Parathyroid adenoma (tissue), 2 donors: Measurements from ENCODE around the gene BICD2.

Experiments
- H2AFZ ChIP-seq: fragments of 300-600 bp; sonication (generic); one replicate; pipeline ENCODE4 v1.7.0; 2017; ENCODE audit warnings: antibody characterized with exemption, mild to moderate bottlenecking
- H3K27ac ChIP-seq: fragments of 300-600 bp; sonication (generic); one replicate; pipeline ENCODE4 v1.7.0; 2017
- H3K27me3 ChIP-seq: fragments of 300-600 bp; sonication (generic); one replicate; pipeline ENCODE4 v1.7.0; 2017; ENCODE audit warnings: low read length; ENCODE audit not compliant: control insufficient read depth, insufficient read depth
- H3K36me3 ChIP-seq: fragments of 300-600 bp; sonication (generic); one replicate; pipeline ENCODE4 v1.7.0; 2017; ENCODE audit warnings: low read length; ENCODE audit not compliant: control insufficient read depth, insufficient read depth
- H3K4me1 ChIP-seq: fragments of 300-600 bp; sonication (generic); one replicate; pipeline ENCODE4 v1.7.0; 2017; ENCODE audit warnings: control low read depth
- H3K4me2 ChIP-seq: fragments of 300-600 bp; sonication (generic); one replicate; pipeline ENCODE4 v1.7.0; 2017; ENCODE audit warnings: low read length
- H3K4me3 ChIP-seq: fragments of 300-600 bp; sonication (generic); one replicate; pipeline ENCODE4 v1.7.0; 2017; ENCODE audit warnings: low read depth, low read length
- H3K79me2 ChIP-seq: fragments of 300-600 bp; sonication (generic); one replicate; pipeline ENCODE4 v1.7.0; 2017; ENCODE audit warnings: control low read depth
- H3K9ac ChIP-seq: fragments of 300-600 bp; sonication (generic); one replicate; pipeline ENCODE4 v1.7.0; 2017; ENCODE audit warnings: mild to moderate bottlenecking
- H3K9me3 ChIP-seq: fragments of 300-600 bp; sonication (generic); one replicate; pipeline ENCODE4 v1.7.0; 2017; ENCODE audit warnings: low read length; ENCODE audit not compliant: control insufficient read depth
- TF ChIP-seq, protein P1 (sequence below): fragments of 300-600 bp; sonication (generic); IDR thresholded peaks from one replicate; pipeline ENCODE4 v1.7.0; 2017; ENCODE audit warnings: antibody characterized with exemption, mild to moderate bottlenecking
- donor health status: primary hyperparathyroidism.

The BICD2 gene

DNA sequence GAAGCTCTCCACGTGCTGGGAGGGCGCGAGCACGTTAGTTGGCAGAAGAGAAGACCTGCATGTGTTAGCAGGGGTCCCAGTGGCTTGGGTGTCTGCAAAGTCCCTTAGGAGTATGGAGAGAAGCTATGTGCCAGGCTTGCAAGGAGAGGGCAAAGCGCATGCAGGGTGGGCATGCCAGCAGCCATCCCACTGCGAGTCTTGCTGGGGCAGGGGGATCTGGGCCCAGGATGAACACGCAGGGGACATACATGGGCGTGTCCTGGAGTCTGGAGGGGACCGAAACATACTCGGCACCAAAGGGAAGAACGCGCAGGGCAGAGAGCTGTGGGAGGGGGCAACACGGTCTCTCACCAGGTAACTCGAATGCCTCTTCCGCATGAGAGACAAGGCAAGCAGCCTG lies 51.1 kb downstream of the BICD2 start:
- Histone ChIP-seq H3K36me3 (no peaks in the 10 kb centered on the region), H3K4me2 (no peak overlapping the region), H3K27ac (no peak overlapping the region)

DNA sequence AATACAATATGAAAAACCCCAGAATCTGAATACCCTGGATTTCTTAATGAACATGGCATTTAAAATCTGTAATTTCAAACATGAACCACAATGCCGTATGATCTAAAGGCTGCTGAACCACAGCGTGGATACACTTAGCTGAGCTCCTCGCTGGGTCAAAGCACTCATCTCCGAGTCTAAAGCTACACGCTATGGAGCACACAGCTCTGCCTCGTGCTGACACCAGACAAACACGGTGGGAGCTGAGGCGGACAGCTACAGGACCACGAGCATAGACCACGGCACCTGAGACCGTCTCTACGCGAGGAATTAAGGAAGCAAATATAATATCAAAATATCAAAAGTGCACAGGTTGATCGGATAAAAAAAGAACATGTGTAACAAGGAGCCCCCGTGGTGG lies 51.9 kb downstream of the BICD2 start:
- TF ChIP-seq, protein P1, sequence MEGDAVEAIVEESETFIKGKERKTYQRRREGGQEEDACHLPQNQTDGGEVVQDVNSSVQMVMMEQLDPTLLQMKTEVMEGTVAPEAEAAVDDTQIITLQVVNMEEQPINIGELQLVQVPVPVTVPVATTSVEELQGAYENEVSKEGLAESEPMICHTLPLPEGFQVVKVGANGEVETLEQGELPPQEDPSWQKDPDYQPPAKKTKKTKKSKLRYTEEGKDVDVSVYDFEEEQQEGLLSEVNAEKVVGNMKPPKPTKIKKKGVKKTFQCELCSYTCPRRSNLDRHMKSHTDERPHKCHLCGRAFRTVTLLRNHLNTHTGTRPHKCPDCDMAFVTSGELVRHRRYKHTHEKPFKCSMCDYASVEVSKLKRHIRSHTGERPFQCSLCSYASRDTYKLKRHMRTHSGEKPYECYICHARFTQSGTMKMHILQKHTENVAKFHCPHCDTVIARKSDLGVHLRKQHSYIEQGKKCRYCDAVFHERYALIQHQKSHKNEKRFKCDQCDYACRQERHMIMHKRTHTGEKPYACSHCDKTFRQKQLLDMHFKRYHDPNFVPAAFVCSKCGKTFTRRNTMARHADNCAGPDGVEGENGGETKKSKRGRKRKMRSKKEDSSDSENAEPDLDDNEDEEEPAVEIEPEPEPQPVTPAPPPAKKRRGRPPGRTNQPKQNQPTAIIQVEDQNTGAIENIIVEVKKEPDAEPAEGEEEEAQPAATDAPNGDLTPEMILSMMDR: no peak
- Histone ChIP-seq H3K9me3 (no peaks in the 10 kb centered on the region), H3K27me3 (no peaks in the 10 kb centered on the region), H2AFZ (no peak overlapping the region), H3K4me3 (no peak overlapping the region), H3K4me2 (no peak overlapping the region), H3K27ac (no peak overlapping the region), H3K79me2 (no peaks in the 10 kb centered on the region), H3K9ac (no peak overlapping the region), H3K36me3 (no peaks in the 10 kb centered on the region), H3K4me1 (no peaks in the 10 kb centered on the region)

More for the DNA sequence above, 51.1 kb downstream of the BICD2 start:
- H3K9me3 ChIP-seq: no peaks in the 10 kb centered on the region
- no peak overlapping the region for H3K9ac ChIP-seq
- TF ChIP-seq, protein P1: no peak
- no peaks in the 10 kb centered on the region for H3K27me3 ChIP-seq
- H3K79me2 ChIP-seq: no peaks in the 10 kb centered on the region
- H3K4me3 ChIP-seq: no peak overlapping the region
- no peak overlapping the region for H2AFZ ChIP-seq
- H3K4me1 ChIP-seq: no peaks in the 10 kb centered on the region

DNA sequence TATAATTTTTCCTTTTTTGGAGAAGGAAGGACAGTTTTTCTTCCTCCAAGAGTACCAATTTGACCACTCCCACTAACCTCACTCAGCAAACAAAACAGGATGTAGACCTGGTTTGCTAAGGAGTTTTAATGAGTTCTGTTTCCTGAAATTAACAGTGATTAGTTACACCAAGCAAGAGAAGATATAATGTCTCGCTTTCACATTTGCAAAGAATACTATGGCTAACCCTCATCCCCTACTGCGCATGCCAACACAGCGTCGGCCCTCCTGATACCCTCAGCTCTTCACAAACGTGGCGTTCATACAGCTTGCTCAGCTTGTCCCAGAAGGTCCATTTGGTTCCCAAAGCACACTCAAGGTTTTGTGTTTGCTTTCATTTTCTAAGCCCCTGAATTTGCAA lies 52.8 kb downstream of the BICD2 start:
- no peaks in the 10 kb centered on the region for H3K36me3 ChIP-seq

DNA sequence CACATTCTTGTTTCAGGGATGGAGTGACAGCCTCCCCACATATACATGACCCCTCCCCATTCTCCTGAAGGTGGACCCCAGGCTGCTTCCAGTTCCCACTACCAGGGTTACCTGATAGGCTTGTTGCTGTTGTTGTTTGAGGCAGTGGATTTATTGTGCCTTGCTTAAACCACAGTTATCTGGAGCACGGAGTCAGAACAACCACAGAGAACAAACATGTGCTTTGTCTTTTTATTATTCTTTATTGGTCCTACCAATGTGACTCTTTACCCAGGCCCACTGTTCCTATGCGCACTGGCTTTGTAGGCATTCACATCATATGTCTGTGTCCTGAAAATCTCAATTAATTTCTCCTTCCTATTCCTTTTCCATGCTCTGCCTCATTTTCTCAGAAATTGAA lies 53.5 kb downstream of the BICD2 start:
- no peak overlapping the region for H2AFZ ChIP-seq
- no peaks in the 10 kb centered on the region for H3K79me2 ChIP-seq
- H3K9ac ChIP-seq: no peak overlapping the region
- H3K4me1 ChIP-seq: no peaks in the 10 kb centered on the region
- TF ChIP-seq, protein P1: no peak
- no peak overlapping the region for H3K4me2 ChIP-seq
- no peaks in the 10 kb centered on the region for H3K27me3 ChIP-seq
- no peak overlapping the region for H3K27ac ChIP-seq
- H3K36me3 ChIP-seq: no peaks in the 10 kb centered on the region
- H3K4me3 ChIP-seq: no peak overlapping the region
- no peaks in the 10 kb centered on the region for H3K9me3 ChIP-seq

More for the DNA sequence above, 52.8 kb downstream of the BICD2 start:
- H3K4me1 ChIP-seq: no peaks in the 10 kb centered on the region
- H3K9me3 ChIP-seq: no peaks in the 10 kb centered on the region
- H3K4me3 ChIP-seq: no peak overlapping the region
- no peak overlapping the region for H3K4me2 ChIP-seq
- H2AFZ ChIP-seq: no peak overlapping the region
- no peak overlapping the region for H3K9ac ChIP-seq
- TF ChIP-seq, protein P1: no peak
- no peaks in the 10 kb centered on the region for H3K27me3 ChIP-seq
- H3K79me2 ChIP-seq: no peaks in the 10 kb centered on the region
- no peak overlapping the region for H3K27ac ChIP-seq

DNA sequence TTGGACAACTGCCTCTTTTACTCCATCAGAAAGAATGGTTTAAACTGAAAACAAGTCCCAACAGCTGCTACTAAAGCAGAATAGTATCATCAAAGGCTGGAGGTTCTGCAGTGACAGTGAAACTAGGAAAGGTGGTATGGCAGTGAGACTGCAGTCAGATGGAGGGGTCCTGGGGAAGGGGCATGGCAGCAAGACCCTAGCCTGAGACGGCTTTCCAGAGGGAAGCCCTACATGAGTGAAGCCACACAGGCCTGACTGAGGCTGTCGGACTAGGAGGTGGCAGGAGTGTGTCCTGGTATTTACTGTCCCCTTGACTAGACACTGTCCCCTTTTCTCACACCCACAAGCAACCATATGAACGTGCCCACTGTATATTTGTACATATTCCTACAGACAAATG lies 54.3 kb downstream of the BICD2 start:
- H3K9me3 ChIP-seq: no peaks in the 10 kb centered on the region
- no peaks in the 10 kb centered on the region for H3K79me2 ChIP-seq
- no peak overlapping the region for H3K27ac ChIP-seq
- TF ChIP-seq, protein P1: no peak
- H3K4me2 ChIP-seq: no peak overlapping the region
- H3K36me3 ChIP-seq: no peaks in the 10 kb centered on the region
- H2AFZ ChIP-seq: no peak overlapping the region
- H3K4me3 ChIP-seq: no peak overlapping the region
- H3K27me3 ChIP-seq: no peaks in the 10 kb centered on the region
- H3K9ac ChIP-seq: no peak overlapping the region
- no peaks in the 10 kb centered on the region for H3K4me1 ChIP-seq
